Measurements from ENCODE around the gene GTF2B.

Gene GTF2B

GRCh38 chr1:88812366-88812765 lies 79.0 kb downstream of the GTF2B start:
- TF ChIP-seq TAF1 (IDR thresholded peaks at IDR 0.05; ENCODE audit: borderline replicate concordance, insufficient read depth, low read length): no peak
- TF ChIP-seq SIN3A (IDR thresholded peaks at IDR 0.05; ENCODE audit: borderline replicate concordance, insufficient read depth, low read length): no peak
- no peak for TF ChIP-seq REST (IDR thresholded peaks at IDR 0.05; ENCODE audit: insufficient read depth in 1 of 2, low read depth in 2 of 2, low read length in 2 of 2)
- no peak for TF ChIP-seq FOXP2 (optimal IDR thresholded peaks at IDR 0.05; ENCODE audit: borderline replicate concordance, extremely low read depth, extremely low read length, insufficient read depth)
- TF ChIP-seq POLR2AphosphoS5 (IDR thresholded peaks at IDR 0.05; ENCODE audit: low read depth, low read length): no peak

GRCh38 chr1:88803444-88803843 lies 87.9 kb downstream of the GTF2B start:
- TF ChIP-seq POLR2AphosphoS5 (IDR thresholded peaks at IDR 0.05; ENCODE audit: low read depth, low read length): no peak
- TF ChIP-seq TAF1 (IDR thresholded peaks at IDR 0.05; ENCODE audit: borderline replicate concordance, insufficient read depth, low read length): no peak
- no peak for TF ChIP-seq SIN3A (IDR thresholded peaks at IDR 0.05; ENCODE audit: borderline replicate concordance, insufficient read depth, low read length)
- TF ChIP-seq FOXP2 (optimal IDR thresholded peaks at IDR 0.05; ENCODE audit: borderline replicate concordance, extremely low read depth, extremely low read length, insufficient read depth): no peak
- TF ChIP-seq REST (IDR thresholded peaks at IDR 0.05; ENCODE audit: insufficient read depth in 1 of 2, low read depth in 2 of 2, low read length in 2 of 2): no peak

GRCh38 chr1:88802950-88803349 lies 88.4 kb downstream of the GTF2B start:
- TF ChIP-seq TAF1 (IDR thresholded peaks at IDR 0.05; ENCODE audit: borderline replicate concordance, insufficient read depth, low read length) (no peak), POLR2AphosphoS5 (IDR thresholded peaks at IDR 0.05; ENCODE audit: low read depth, low read length) (no peak), SIN3A (IDR thresholded peaks at IDR 0.05; ENCODE audit: borderline replicate concordance, insufficient read depth, low read length) (no peak), REST (IDR thresholded peaks at IDR 0.05; ENCODE audit: insufficient read depth in 1 of 2, low read depth in 2 of 2, low read length in 2 of 2) (no peak), FOXP2 (optimal IDR thresholded peaks at IDR 0.05; ENCODE audit: borderline replicate concordance, extremely low read depth, extremely low read length, insufficient read depth) (no peak)

Data from PFSK-1 (cell line).